Measurements from ENCODE around the gene LONP1. TPM values are rescaled to one million over a fixed set of nuclear protein-coding genes. Genes with fewer than 3 reads are reported as not detected.

The LONP1 gene
- total RNA-seq, 1 experiment from 2014 or later = 113 TPM

- Mint-ChIP-seq H3K9me3 (peaks cover 5 to 7% of the 10 kb centered on the region in 2 experiments; a peak in 3 of 5 replicates), H3K27me3 (ENCODE audit: low read depth) (peaks cover 10% of the 10 kb centered on the region), H3K36me3 (ENCODE audit: insufficient read depth in 1 of 3, low read depth in 3 of 3) (peaks cover 8 to 12% (median 9%) of the 10 kb centered on the region in 3 experiments), H3K4me3 (peak overlapping the region; percentile 60 to 81), H3K4me1 (peaks cover 14 to 21% of the 10 kb centered on the region in 2 experiments), H3K27ac (peak overlapping the region; percentile 51 to 83 (median 64); a peak in 3 of 7 replicates)
- no peaks in the 10 kb centered on the region for H3K79me1 ChIP-seq (ENCODE audit: insufficient read depth, low read depth, low read length, poor library complexity, severe bottlenecking)
- no peak overlapping the region for H2BK12ac ChIP-seq (ENCODE audit: insufficient read length, low read depth, low read length)
- H3K23me2 ChIP-seq (ENCODE audit: insufficient read length, low read depth, low read length, poor library complexity, severe bottlenecking) = peaks cover 11% of the 10 kb centered on the region
- no peak overlapping the region for H3K14ac ChIP-seq (ENCODE audit: insufficient read depth, low read length)
- H2AFZ ChIP-seq (ENCODE audit: low read length) = no peak overlapping the region
- no CpG with 5 or more reads among the region's 16 CpGs for WGBS (ENCODE audit: extremely low coverage, insufficient read length, low lambda C conversion rate)
- H3K27me3 ChIP-seq (ENCODE audit: insufficient read depth, low read length) = no peaks in the 10 kb centered on the region
- H3K79me2 ChIP-seq (ENCODE audit: insufficient read depth, low read length) = peaks cover 11% of the 10 kb centered on the region; the same call in 1 of the 2 replicates
- no peak overlapping the region for H3K27ac ChIP-seq (ENCODE audit: insufficient read length, low read depth, low read length)
- H2BK20ac ChIP-seq (ENCODE audit: low read depth, low read length, poor library complexity, severe bottlenecking) = no peak overlapping the region
- no peak overlapping the region for H4K5ac ChIP-seq (ENCODE audit: insufficient read length, low read depth, low read length)
- H3K56ac ChIP-seq (ENCODE audit: insufficient read length, low read depth, low read length) = no peak overlapping the region
- H2BK15ac ChIP-seq (ENCODE audit: low read depth, low read length) = no peak overlapping the region
- no peak overlapping the region for H4K8ac ChIP-seq (replicated peaks; ENCODE audit: insufficient read length, low read depth, low read length)
- peak overlapping the region; percentile 9 for H3K4me2 ChIP-seq (ENCODE audit: insufficient read depth, insufficient read length, low read length)
- no peak overlapping the region for H2BK120ac ChIP-seq (ENCODE audit: low read depth, low read length, poor library complexity, severe bottlenecking)
- DNase-seq = no peak
- H3K9me3 ChIP-seq (ENCODE audit: control insufficient read depth, low read depth, low read length) = no peaks in the 10 kb centered on the region
- H4K20me1 ChIP-seq (ENCODE audit: control insufficient read depth, insufficient read depth, insufficient read length) = no peaks in the 10 kb centered on the region
- H3K9ac ChIP-seq (ENCODE audit: extremely low read depth, insufficient read length, low read length) = no peak overlapping the region
- H3K23ac ChIP-seq (ENCODE audit: insufficient read length, low read depth, low read length) = no peak overlapping the region
- no peak overlapping the region for H3K4ac ChIP-seq (ENCODE audit: low read depth, low read length)
- H4K91ac ChIP-seq (ENCODE audit: insufficient read length, low read depth, low read length) = no peak overlapping the region
- no peak overlapping the region for H2BK5ac ChIP-seq (ENCODE audit: insufficient read length, low read length)
- no peak overlapping the region for H3K18ac ChIP-seq (ENCODE audit: insufficient read length, low read depth, low read length)
- H3K4me1 ChIP-seq (ENCODE audit: insufficient read depth, low read length) = no peaks in the 10 kb centered on the region; the same call in 1 of the 2 replicates
- no peak overlapping the region for H3T11ph ChIP-seq (ENCODE audit: low read length)
- no peak for TF ChIP-seq CTCF (conservative IDR thresholded peaks at IDR 0.05)
- H2AK5ac ChIP-seq (ENCODE audit: insufficient read length, low read length) = no peak overlapping the region
Observed at GRCh38 chr19:5686326-5686646, 33.7 kb downstream of the LONP1 start.
